SK-MEL-5 (cell line): ENCODE results near the gene ERBB4. TPM values are rescaled to one million over a fixed set of nuclear protein-coding genes. Genes with fewer than 3 reads are reported as not detected.
"Not testable (repeated sequence)": the region's sequence is repeated elsewhere in the genome, so short reads cannot be mapped to it uniquely, and the experiment has no call there.

Experiments used
- DNase-seq: peaks from one replicate; pipeline ENCODE4 v3.0.0-alpha.2; 2016; ENCODE audit warnings: low read depth, low spot score
- in situ Hi-C: cut with HindIII; loops from 2 replicates; pipeline ENCODE4 v1.10.0; 2016; ENCODE audit warnings: low sequenced_read_pairs, high pct_unique_total_duplicates, low pct_unique_long_range_greater_than_20kb
- total RNA-seq: library from RNA; depleted of rRNA; stranded (reverse); fragments of >200 nt; shearing (Covaris generic); gene quantifications from 2 replicates; pipeline ENCODE4 v1.2.3, GENCODE V29; 2014

Gene ERBB4
- total RNA-seq, 1 experiment from 2014 or later = 0.32 TPM

- in situ Hi-C loops = no loop called here
Measured at GRCh38 chr2:212109217-212109616, 429.4 kb downstream of the ERBB4 start.

GRCh38 chr2:212107989-212108388 lies 430.6 kb downstream of the ERBB4 start:
- in situ Hi-C loops = no loop called here
- no peak for DNase-seq

More at GRCh38 chr2:212109217-212109616, 429.4 kb downstream of the ERBB4 start:
- no peak for DNase-seq

- no peak for DNase-seq
- in situ Hi-C loops = no loop called here
Measured at GRCh38 chr2:212107014-212107413, 431.6 kb downstream of the ERBB4 start.

GRCh38 chr2:212106536-212106935 lies 432.1 kb downstream of the ERBB4 start:
- in situ Hi-C loops, DNase-seq: not testable (repeated sequence)

- in situ Hi-C loops = no loop called here
- no peak for DNase-seq
Measured at GRCh38 chr2:212099658-212100057, 438.9 kb downstream of the ERBB4 start.

- in situ Hi-C loops = no loop called here
- no peak for DNase-seq
Measured at GRCh38 chr2:212098966-212099365, 439.6 kb downstream of the ERBB4 start.

- in situ Hi-C loops = no loop called here
- DNase-seq = no peak
Measured at GRCh38 chr2:212097001-212097400, 441.6 kb downstream of the ERBB4 start.

GRCh38 chr2:212089873-212090272 lies 448.7 kb downstream of the ERBB4 start:
- no peak for DNase-seq
- in situ Hi-C loops = no loop called here

GRCh38 chr2:212088353-212088752 lies 450.2 kb downstream of the ERBB4 start:
- in situ Hi-C loops = no loop called here
- no peak for DNase-seq

- in situ Hi-C loops = no loop called here
- no peak for DNase-seq
Measured at GRCh38 chr2:212083492-212083891, 455.1 kb downstream of the ERBB4 start.

GRCh38 chr2:212078103-212078502 lies 460.5 kb downstream of the ERBB4 start:
- no peak for DNase-seq
- in situ Hi-C loops = no loop called here

GRCh38 chr2:212076456-212076855 lies 462.1 kb downstream of the ERBB4 start:
- in situ Hi-C loops = no loop called here
- no peak for DNase-seq

GRCh38 chr2:212073360-212073759 lies 465.2 kb downstream of the ERBB4 start:
- DNase-seq = no peak
- in situ Hi-C loops = no loop called here

- no peak for DNase-seq
- in situ Hi-C loops = no loop called here
Measured at GRCh38 chr2:212066546-212066945, 472.1 kb downstream of the ERBB4 start.

GRCh38 chr2:212064318-212064717 lies 474.3 kb downstream of the ERBB4 start:
- no peak for DNase-seq
- in situ Hi-C loops = no loop called here

GRCh38 chr2:212052412-212053159 lies 486.0 kb downstream of the ERBB4 start:
- no peak for DNase-seq
- in situ Hi-C loops = no loop called here

- in situ Hi-C loops = no loop called here
- no peak for DNase-seq
Measured at GRCh38 chr2:212050871-212051270, 487.7 kb downstream of the ERBB4 start.

- DNase-seq = no peak
- in situ Hi-C loops = no loop called here
Measured at GRCh38 chr2:212042562-212042961, 496.0 kb downstream of the ERBB4 start.

GRCh38 chr2:212037062-212037461 lies 501.5 kb downstream of the ERBB4 start:
- DNase-seq = no peak
- in situ Hi-C loops = no loop called here
